ENCODE measurements around the gene C17orf58. TPM values are rescaled to one million over a fixed set of nuclear protein-coding genes. Genes with fewer than 3 reads are reported as not detected.

The C17orf58 gene
- total RNA-seq, 1 experiment from 2014 or later, result 12.5 TPM

DNA sequence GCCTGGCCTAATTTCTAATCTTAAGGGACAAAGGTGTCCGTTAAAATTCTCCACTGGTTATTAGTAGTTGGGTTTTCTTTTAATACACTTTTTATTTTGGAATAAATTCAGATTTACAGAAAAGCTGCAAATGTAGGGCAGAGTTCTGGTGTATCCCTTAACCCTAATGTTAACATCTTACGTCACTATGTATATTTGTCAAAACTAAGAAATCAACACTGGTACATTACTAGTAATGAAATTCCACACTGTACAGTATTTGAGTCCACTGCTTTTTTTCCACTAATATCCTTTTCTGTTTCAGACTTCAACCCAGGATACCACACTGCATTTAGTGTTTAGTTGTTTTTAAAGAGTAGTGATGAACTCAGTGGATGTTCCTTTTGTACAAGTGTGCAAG is 20.6 kb upstream of the C17orf58 start:
- H3K9me3 ChIP-seq (ENCODE audit: low read depth, low read length, poor library complexity, severe bottlenecking), result no peaks in the 10 kb centered on the region
- BruUV-seq (replicated peaks), result no TSS peak
- no peaks in the 10 kb centered on the region for H3K36me3 ChIP-seq (ENCODE audit: insufficient read depth, low read length, poor library complexity, severe bottlenecking)
- ChIA-PET POLR2A (ENCODE audit: low non-redundant PET) (no interaction called here), CTCF (no interaction called here)
- no peak for TF ChIP-seq EZH2 (IDR thresholded peaks at IDR 0.05; ENCODE audit: borderline replicate concordance, low read depth, low read length, poor library complexity, severe bottlenecking)
- TF ChIP-seq, protein P1, sequence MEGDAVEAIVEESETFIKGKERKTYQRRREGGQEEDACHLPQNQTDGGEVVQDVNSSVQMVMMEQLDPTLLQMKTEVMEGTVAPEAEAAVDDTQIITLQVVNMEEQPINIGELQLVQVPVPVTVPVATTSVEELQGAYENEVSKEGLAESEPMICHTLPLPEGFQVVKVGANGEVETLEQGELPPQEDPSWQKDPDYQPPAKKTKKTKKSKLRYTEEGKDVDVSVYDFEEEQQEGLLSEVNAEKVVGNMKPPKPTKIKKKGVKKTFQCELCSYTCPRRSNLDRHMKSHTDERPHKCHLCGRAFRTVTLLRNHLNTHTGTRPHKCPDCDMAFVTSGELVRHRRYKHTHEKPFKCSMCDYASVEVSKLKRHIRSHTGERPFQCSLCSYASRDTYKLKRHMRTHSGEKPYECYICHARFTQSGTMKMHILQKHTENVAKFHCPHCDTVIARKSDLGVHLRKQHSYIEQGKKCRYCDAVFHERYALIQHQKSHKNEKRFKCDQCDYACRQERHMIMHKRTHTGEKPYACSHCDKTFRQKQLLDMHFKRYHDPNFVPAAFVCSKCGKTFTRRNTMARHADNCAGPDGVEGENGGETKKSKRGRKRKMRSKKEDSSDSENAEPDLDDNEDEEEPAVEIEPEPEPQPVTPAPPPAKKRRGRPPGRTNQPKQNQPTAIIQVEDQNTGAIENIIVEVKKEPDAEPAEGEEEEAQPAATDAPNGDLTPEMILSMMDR (conservative IDR thresholded peaks at IDR 0.05; ENCODE audit: low read depth, low read length), result no peak
- intact Hi-C loops (cut with micrococcal nuclease; ENCODE audit: unreplicated experiment), result loop anchor here (10.0 kb wide), 1 partner anchor 212 kb away; no protein-coding TSS in a partner anchor
- H3K27me3 ChIP-seq (replicated peaks; ENCODE audit: insufficient read depth, low read depth, low read length, poor library complexity), result no peaks in the 10 kb centered on the region
- peaks cover 12% of the 10 kb centered on the region for H3K4me1 ChIP-seq (ENCODE audit: insufficient read depth, low read length, poor library complexity, severe bottlenecking)
- no peak overlapping the region for H3K27ac ChIP-seq (ENCODE audit: low read depth, low read length, poor library complexity, severe bottlenecking)
- H3K4me3 ChIP-seq (ENCODE audit: low read depth, low read length, poor library complexity, severe bottlenecking), result no peak overlapping the region
- no peak for DNase-seq (ENCODE audit: low spot score)

DNA sequence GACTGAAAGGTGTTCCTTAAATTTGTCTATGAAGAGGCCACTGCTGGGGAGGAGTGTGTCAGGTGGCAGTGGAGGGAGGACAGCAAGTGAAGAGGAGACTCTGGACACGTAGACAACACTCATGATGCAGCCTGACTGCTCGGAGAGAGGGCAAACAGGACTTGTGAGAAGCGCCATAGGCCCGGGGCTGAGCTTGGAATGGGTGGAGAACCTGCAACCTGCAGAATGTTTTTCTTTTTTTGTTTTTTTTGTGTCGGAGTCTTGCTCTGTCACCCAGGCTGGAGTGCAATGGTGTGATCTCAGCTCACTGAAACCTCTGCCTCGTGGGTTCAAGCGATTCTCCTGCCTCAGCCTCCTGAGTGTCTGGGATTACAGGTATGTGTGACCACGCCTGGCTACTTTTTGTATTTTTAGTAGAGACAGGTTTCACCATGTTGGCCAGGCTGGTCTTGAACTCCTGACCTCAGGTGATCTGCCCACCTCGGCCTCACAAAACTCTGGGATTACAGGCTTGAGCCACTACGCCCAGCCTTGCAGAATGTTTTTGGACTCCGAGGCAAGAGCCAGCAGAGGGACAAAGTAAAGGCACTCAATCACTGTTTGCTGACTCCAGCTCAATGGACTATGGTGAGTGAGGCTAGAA is 18.9 kb upstream of the C17orf58 start:
- no peak overlapping the region for H3K4me3 ChIP-seq (ENCODE audit: low read depth, low read length, poor library complexity, severe bottlenecking)
- no peaks in the 10 kb centered on the region for H3K36me3 ChIP-seq (ENCODE audit: insufficient read depth, low read length, poor library complexity, severe bottlenecking)
- intact Hi-C loops (cut with micrococcal nuclease; ENCODE audit: unreplicated experiment), result loop anchor here (10.0 kb wide), 1 partner anchor 210 kb away; no protein-coding TSS in a partner anchor
- H3K27me3 ChIP-seq (replicated peaks; ENCODE audit: insufficient read depth, low read depth, low read length, poor library complexity), result no peaks in the 10 kb centered on the region
- no peak for DNase-seq (ENCODE audit: low spot score)
- no peak for TF ChIP-seq EZH2 (IDR thresholded peaks at IDR 0.05; ENCODE audit: borderline replicate concordance, low read depth, low read length, poor library complexity, severe bottlenecking)
- TF ChIP-seq, protein P1 (conservative IDR thresholded peaks at IDR 0.05; ENCODE audit: low read depth, low read length), result no peak
- no peak overlapping the region for H3K27ac ChIP-seq (ENCODE audit: low read depth, low read length, poor library complexity, severe bottlenecking)
- POLR2A ChIA-PET (ENCODE audit: low non-redundant PET), result no interaction called here
- H3K9me3 ChIP-seq (ENCODE audit: low read depth, low read length, poor library complexity, severe bottlenecking), result no peaks in the 10 kb centered on the region
- peaks cover 6% of the 10 kb centered on the region for H3K4me1 ChIP-seq (ENCODE audit: insufficient read depth, low read length, poor library complexity, severe bottlenecking)
- no TSS peak for BruUV-seq (replicated peaks)
- CTCF ChIA-PET, result no interaction called here

DNA sequence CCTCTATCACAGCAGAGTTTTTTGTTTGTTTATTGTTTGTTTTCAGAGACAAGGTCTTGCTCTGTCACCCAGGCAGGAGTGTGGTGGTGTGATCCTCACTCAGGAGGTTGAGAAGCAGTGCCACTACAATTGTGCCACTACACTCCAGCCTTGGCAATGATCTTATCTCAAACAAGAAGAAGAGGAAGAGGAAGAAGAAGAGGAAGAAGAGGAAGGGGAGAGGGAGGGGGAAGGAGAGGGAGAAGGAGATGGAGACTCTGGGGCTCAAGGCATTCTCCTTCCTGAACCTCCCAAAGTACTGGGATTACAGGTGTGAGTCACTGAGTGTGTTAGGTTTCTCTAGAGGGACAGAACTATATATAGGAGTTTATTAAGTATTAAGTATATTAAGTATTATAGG is 17.1 kb upstream of the C17orf58 start:
- H3K4me3 ChIP-seq (ENCODE audit: low read depth, low read length, poor library complexity, severe bottlenecking), result no peak overlapping the region
- H3K27ac ChIP-seq (ENCODE audit: low read depth, low read length, poor library complexity, severe bottlenecking), result no peak overlapping the region
- no peak for DNase-seq (ENCODE audit: low spot score)
- ChIA-PET CTCF (no interaction called here), POLR2A (ENCODE audit: low non-redundant PET) (no interaction called here)
- TF ChIP-seq, protein P1 (conservative IDR thresholded peaks at IDR 0.05; ENCODE audit: low read depth, low read length), result no peak
- no peak for TF ChIP-seq EZH2 (IDR thresholded peaks at IDR 0.05; ENCODE audit: borderline replicate concordance, low read depth, low read length, poor library complexity, severe bottlenecking)
- intact Hi-C loops (cut with micrococcal nuclease; ENCODE audit: unreplicated experiment), result loop anchor here (10.0 kb wide), 1 partner anchor 209 kb away; no protein-coding TSS in a partner anchor
- H3K9me3 ChIP-seq (ENCODE audit: low read depth, low read length, poor library complexity, severe bottlenecking), result no peaks in the 10 kb centered on the region
- no TSS peak for BruUV-seq (replicated peaks)
- no peaks in the 10 kb centered on the region for H3K36me3 ChIP-seq (ENCODE audit: insufficient read depth, low read length, poor library complexity, severe bottlenecking)
- H3K4me1 ChIP-seq (ENCODE audit: insufficient read depth, low read length, poor library complexity, severe bottlenecking), result no peaks in the 10 kb centered on the region
- no peaks in the 10 kb centered on the region for H3K27me3 ChIP-seq (replicated peaks; ENCODE audit: insufficient read depth, low read depth, low read length, poor library complexity)
